Superior temporal gyrus (tissue), 1 donor: ENCODE data around the gene SUPT3H.
"Not testable (repeated sequence)": the region's sequence is repeated elsewhere in the genome, so short reads cannot be mapped to it uniquely, and the experiment has no call there.

Experiments
- DNase-seq: peaks from one replicate; pipeline ENCODE4 v3.0.0-alpha.2; 2016; ENCODE audit errors: extremely low spot score

Gene SUPT3H

GRCh38 chr6:45184040-45184439, 193.7 kb downstream of the SUPT3H start:
- no peak for DNase-seq

- DNase-seq, result not testable (repeated sequence)
These were observed 201.4 kb downstream of the SUPT3H start for GRCh38 chr6:45176373-45176772.

DNA sequence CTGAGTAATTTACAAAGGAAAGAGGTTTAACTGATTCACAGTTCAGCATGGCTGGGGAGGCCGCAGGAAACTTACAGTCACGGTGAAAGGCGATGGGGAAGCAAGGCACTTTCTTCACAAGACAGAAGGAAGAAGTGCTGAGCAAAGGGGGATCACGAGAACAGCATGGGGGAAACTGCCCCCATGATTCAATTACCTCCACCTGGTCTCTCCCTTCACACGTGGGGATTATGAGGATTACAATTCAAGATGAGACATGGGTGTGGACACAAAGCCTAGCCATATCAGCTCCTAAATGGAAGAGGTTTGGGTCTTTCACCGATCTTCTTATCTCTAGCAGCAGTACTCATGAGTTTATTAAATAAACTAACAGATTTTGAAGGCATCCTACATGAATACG, 202.5 kb downstream of the SUPT3H start:
- DNase-seq, result no peak

DNA sequence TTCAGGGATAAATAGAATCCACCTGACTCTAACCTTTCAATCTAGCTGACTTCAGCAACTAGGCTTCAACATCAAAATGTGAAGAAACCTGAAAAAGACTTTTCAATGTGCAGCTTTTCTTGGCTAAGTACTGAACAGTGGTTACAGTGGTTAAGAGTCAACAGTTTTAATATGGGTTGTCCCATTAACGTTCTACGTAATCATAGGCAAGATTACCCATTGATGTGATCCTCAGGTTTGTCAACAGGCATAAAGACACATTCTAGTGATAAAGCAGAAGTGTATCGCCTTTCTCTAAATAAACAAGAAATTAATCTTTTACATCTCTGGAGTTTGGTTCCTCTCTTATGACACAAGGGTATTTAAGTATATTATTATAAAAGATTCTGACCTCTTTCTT, 203.7 kb downstream of the SUPT3H start:
- DNase-seq, result no peak

DNA sequence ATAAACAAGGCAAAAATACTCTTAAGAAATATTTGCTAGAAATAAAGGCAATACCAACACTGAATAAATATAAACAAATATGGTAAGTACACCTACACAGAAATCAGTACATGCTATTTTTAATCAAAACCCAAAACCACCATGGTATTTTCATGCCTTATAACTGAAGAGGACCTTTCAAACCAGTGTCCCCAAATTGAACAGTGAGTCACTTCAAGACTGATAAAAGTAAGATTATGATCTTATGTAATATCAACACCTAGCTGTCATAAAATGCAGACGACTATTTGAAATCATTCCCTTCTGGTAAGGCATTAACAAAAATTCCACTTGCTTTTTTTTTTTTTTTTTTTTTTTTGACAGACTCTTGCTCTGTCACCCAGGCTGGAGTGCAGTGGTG, 206.4 kb downstream of the SUPT3H start:
- no peak for DNase-seq

GRCh38 chr6:45170309-45170708, 207.4 kb downstream of the SUPT3H start:
- DNase-seq, result no peak

DNA sequence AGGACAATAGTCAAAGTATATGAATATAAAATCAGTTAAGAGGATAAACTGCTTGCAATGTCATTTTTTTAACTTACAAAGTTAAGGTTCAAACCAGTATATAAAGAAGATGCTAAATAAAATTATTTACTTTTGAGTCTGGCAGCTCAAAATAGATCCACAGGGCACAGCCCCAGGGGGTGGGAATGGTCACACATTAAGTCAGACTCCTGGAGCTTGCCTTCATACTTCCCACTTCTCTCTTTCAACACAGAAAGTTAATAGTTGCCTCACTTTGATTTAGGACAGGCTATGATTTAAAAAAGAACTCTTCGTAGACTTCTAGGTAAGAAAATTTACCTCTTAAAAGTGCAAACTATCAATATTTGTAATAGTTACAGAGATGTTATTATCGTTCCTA, 207.9 kb downstream of the SUPT3H start:
- no peak for DNase-seq

- DNase-seq, result no peak
These were observed 213.6 kb downstream of the SUPT3H start for GRCh38 chr6:45163952-45164766.

DNA sequence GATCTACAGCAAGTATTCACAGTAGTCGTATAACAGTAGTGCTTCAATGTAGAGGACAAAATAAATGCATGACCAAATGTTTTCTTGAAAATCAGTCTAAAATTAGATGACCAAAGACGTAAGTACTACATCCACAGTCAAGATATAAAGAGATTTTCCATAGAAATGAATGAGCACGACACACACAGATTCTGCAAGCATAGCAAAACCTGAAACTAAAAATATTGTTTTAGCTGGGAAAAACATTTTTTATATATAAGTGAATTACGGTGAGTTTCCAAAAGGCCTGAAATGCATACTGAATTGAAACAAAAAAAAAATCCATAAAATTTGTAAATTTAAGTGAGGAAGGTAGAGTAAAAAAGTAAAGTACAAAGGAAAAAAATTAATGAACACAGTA, 217.4 kb downstream of the SUPT3H start:
- DNase-seq, result no peak

- DNase-seq, result no peak
These were observed 221.7 kb downstream of the SUPT3H start for GRCh38 chr6:45156075-45156474.

DNA sequence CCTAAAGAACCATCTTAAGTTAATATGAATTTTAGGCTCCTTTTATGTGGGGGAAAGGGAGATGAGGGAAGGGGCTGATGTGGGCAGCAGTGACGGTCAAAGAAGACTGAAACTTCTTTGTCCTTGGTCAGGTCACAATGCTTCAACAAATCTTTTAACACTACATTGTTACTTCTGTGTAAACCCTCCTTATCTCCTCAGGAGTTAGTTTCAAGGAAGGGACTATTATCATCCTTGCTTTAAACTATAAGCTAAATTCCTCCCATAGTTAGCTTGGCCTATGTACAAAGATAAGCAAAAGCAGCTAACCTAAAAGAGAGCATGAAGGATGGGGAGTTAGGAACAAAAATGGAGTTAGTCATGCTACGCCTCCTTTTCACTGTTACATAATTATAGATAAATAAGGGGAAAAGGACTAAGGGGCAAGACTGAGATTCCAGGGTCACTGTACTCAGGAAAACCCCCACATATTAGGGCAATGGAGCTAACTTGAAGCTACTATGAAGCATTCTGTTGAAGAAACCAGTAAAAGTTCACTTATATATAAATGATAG, 222.3 kb downstream of the SUPT3H start:
- DNase-seq, result no peak

DNA sequence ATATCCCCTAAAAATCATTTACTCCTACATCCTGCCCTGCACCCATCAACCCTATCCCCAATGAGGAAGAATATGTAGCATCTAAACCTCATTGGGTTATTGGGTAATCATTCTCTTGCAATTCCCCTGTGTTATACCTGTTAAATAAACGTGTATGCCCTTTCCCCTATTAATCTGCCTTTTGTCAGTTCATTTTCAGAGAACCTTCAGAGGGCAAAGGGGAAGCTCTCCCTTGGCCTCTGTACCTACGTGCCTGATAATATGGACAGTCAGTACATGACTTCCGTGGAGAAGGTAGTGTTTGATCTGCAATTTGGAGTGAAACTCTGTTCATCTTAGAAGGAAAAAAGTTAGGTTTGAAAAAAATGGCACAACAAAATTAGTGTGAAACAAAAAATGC, 223.1 kb downstream of the SUPT3H start:
- no peak for DNase-seq

- no peak for DNase-seq
These were observed 228.9 kb downstream of the SUPT3H start for GRCh38 chr6:45148711-45149341.

- DNase-seq, result no peak
These were observed 229.5 kb downstream of the SUPT3H start for GRCh38 chr6:45148278-45148677.

- DNase-seq, result not testable (repeated sequence)
These were observed 232.1 kb downstream of the SUPT3H start for GRCh38 chr6:45145658-45146057.

DNA sequence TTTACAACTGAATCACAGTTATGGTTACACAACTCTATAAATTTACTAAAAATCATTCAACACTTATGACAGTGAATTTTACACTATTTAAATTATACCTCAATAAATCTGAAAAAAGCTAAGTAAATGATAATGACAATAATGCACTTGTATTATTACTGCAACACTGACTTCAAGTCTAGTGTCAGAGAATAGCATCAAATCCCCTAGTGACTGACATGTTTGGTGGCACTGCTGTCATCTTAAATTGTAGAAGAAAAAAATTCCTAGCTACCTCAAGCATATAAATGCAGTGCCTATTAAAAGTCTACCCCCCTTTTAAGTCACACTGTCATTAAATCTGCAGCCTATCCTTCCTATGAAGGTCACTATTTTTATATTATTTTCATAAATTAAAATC, 239.0 kb downstream of the SUPT3H start:
- DNase-seq, result no peak

DNA sequence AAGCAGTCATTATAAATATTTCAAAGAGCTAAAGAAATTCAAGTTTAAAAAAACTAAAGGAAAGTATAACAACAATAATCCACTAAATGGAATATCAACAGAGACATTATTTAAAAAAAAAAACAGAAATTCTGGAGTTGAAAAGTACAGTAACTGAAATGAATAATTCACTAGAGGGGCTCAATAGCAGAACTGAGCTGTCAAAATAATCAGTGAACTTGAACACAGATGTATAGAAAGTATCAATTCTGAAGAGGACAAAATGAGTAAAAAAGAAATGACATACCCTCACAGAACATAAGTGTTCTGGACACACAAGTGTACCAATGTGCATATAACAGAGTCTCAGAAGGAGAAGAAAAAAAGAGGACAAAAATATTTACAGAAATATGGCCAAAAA, 241.2 kb downstream of the SUPT3H start:
- no peak for DNase-seq

DNA sequence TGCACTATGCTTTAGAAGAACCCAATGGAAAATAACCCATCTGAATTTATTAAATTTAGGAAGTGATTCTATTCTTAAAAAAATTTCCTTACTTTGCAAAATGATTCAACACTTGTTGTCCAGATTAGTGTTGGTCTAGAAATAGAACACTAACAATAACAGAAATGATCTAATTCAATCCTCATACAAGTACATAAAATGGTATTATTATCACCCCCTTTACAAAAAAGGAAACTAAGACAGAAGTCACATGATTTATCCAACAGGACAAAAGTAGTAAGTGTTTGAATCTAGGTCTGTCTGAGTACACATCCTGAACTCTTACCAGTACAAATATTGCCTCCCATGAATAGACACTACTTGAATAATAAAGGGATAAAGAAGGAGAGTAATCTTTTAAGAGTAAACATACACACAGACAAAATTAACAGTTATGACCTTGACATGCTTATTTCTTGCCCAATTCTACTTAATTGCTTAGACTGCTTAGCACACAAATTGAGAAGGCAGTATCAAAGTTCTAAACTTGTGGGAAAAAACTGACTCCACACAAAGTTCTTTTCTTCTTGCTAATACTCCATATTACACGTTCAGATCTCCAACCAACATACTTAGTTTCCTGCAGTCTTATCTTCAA, 245.0 kb downstream of the SUPT3H start:
- no peak for DNase-seq

DNA sequence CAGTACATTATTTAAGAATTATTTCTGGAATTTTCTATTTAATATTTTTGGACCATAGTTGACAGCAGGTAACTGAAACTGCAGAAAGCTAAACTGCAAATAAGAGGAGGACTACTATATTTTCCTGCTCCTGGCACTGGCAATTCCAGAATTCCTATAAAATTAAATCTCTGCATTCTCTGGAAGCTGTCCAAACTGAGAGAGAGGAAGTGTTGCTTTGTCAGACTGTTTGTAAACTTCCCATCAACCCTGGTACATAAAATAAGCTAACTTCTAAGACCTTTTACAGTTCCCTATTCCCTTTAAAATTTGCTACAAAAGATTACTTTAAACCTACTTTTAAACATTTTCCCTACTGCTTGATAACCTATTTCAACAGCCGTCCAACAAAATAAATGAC, 245.7 kb downstream of the SUPT3H start:
- DNase-seq, result no peak

GRCh38 chr6:45129051-45129450, 248.7 kb downstream of the SUPT3H start:
- no peak for DNase-seq

DNA sequence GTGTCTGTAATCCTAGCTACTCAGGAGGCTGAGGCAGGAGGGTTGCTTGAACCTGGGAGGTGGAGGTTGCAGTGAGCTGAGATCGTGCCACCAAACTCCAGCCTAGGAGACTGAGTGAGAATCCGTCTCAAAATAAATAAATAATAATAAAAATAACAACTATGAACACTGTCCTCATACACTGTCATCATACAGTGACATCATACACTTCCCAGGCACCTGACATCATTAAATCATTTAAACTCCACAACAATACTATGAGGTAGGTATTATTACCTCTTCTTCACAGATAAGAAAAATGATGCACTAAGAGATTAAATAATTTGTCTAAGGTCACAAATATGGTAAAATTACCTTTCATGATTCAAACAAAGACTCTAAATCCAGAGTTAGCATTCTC, 250.5 kb downstream of the SUPT3H start:
- no peak for DNase-seq

DNA sequence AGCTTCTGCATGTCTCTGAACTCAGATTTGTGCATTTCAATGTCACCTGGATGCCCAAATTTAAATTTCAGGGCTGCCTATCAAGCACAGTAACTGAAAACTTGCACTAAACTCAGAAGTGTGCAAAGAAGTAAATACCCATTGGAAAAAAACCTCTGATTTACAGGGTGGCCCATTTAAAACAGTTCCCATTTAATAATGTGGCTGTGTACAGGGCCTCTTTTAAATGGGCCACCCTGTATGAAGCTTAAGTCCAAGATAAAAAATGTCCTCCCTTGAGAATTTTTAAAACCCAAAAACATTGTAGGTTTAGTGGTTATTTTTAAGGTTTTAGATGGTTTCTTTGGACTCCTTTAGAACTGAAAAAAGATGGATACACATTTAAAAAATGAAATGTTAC, 251.7 kb downstream of the SUPT3H start:
- no peak for DNase-seq

GRCh38 chr6:45123023-45123422, 254.7 kb downstream of the SUPT3H start:
- no peak for DNase-seq
